H1 (cell line): ENCODE data around the gene CYP46A1. TPM values are rescaled to one million over a fixed set of nuclear protein-coding genes. Genes with fewer than 3 reads are reported as not detected.

ENCODE experiments used
- CTCF ChIA-PET: fragments of 300-600 bp; sonication (Branson Sonifier 250); formaldehyde crosslinking; loops from one replicate; lab custom pipeline; 2021; ENCODE audit not compliant: partially characterized antibody; lab: Charles Lee
- POLR2A ChIA-PET: fragments of 300-600 bp; sonication (Branson Sonifier 250); formaldehyde crosslinking; loops from one replicate; lab custom pipeline; 2021; ENCODE audit warnings: inconsistent platforms; ENCODE audit not compliant: partially characterized antibody; lab: Charles Lee
- DNase-seq, 2 experiments: peaks; one replicate each; pipeline versions ENCODE4 v3.0.0 to v3.0.0-alpha.2; 2010 to 2022; ENCODE audit warnings: low spot score in 2 of 2, low read depth in 1 of 2, mixed read lengths in 1 of 2
- FAIRE-seq: peaks from 2 replicates; lab custom pipeline; 2011; peaks lifted over from hg19 to GRCh38; lab: Jason Lieb, UNC
- H2AFZ ChIP-seq: 2 replicates; pipeline ENCODE4 v1.8.1; 2012; ENCODE audit warnings: low read length, inconsistent platforms
- H2AK5ac ChIP-seq: 2 replicates; pipeline ENCODE4 v1.6.1; 2013; ENCODE audit warnings: low read depth, low read length
- H2BK120ac ChIP-seq: replicated peaks from 2 replicates; pipeline ENCODE3; 2013; ENCODE audit warnings: low read depth, low read length, inconsistent platforms
- H2BK12ac ChIP-seq: 2 replicates; pipeline ENCODE4 v1.6.1; 2013; ENCODE audit warnings: low read depth, low read length
- H2BK15ac ChIP-seq: 2 replicates; pipeline ENCODE4 v1.6.1; 2013; ENCODE audit warnings: low read length
- H2BK20ac ChIP-seq: 2 replicates; pipeline ENCODE4 v1.6.1; 2013; ENCODE audit warnings: low read length
- H2BK5ac ChIP-seq: 2 replicates; pipeline ENCODE4 v1.6.1; 2013; ENCODE audit warnings: low read depth, low read length
- H3K14ac ChIP-seq: 2 replicates; pipeline ENCODE4 v1.6.1; 2013; ENCODE audit warnings: inconsistent platforms; ENCODE audit not compliant: insufficient read length
- H3K18ac ChIP-seq: 2 replicates; pipeline ENCODE4 v1.6.1; 2013; ENCODE audit warnings: low read length; ENCODE audit errors: extremely low read depth
- H3K23ac ChIP-seq: 2 replicates; pipeline ENCODE4 v1.6.1; 2013; ENCODE audit warnings: inconsistent platforms; ENCODE audit not compliant: insufficient read length
- H3K23me2 ChIP-seq: 2 replicates; pipeline ENCODE4 v1.6.1; 2013; ENCODE audit warnings: low read depth, low read length
- H3K27ac ChIP-seq: 2 replicates; pipeline ENCODE4 v1.6.1; 2011; ENCODE audit warnings: low read depth, low read length, inconsistent platforms
- H3K27me3 ChIP-seq, 4 experiments: replicated peaks in 1 of 4; 1 replicate in 1 of 4; 2 replicates in 3 of 4; pipeline versions ENCODE4 v1.6.1 to v1.8.1; 2011 to 2013; ENCODE audit warnings: low read length in 3 of 4, mild to moderate bottlenecking in 3 of 4, inconsistent platforms in 2 of 4, mixed read lengths in 2 of 4, moderate library complexity in 1 of 4; ENCODE audit not compliant: control insufficient read depth in 3 of 4, insufficient read depth in 3 of 4; ENCODE audit errors: extremely low read depth in 1 of 4
- H3K36me3 ChIP-seq, 4 experiments: 2 replicates each; pipeline versions ENCODE4 v1.6.1 to v1.8.1; 2011 to 2013; ENCODE audit warnings: mild to moderate bottlenecking in 4 of 4, low read length in 3 of 4, moderate library complexity in 2 of 4, control low read depth in 1 of 4, inconsistent platforms in 1 of 4; ENCODE audit not compliant: insufficient read depth in 4 of 4, control insufficient read depth in 2 of 4
- H3K4ac ChIP-seq: replicated peaks from 2 replicates; pipeline ENCODE3; 2013; ENCODE audit warnings: low read length, low read depth, mixed read lengths, inconsistent platforms; ENCODE audit not compliant: insufficient read length
- H3K4me1 ChIP-seq, 4 experiments: replicated peaks in 1 of 4; 1 replicate in 1 of 4; 2 replicates in 3 of 4; pipeline versions ENCODE4 v1.6.1 to v1.8.1; 2011 to 2013; ENCODE audit warnings: low read length in 3 of 4, inconsistent platforms in 2 of 4, mixed read lengths in 1 of 4; ENCODE audit not compliant: insufficient read depth in 4 of 4, control insufficient read depth in 3 of 4
- H3K4me2 ChIP-seq, 2 experiments: 2 replicates each; pipeline versions ENCODE4 v1.6.1 to v1.8.1; 2011 to 2013; ENCODE audit warnings: low read depth in 2 of 2, low read length in 2 of 2, control low read depth in 1 of 2, inconsistent platforms in 1 of 2, mild to moderate bottlenecking in 1 of 2; ENCODE audit not compliant: insufficient read depth in 1 of 2
- H3K4me3 ChIP-seq, 4 experiments: fragments of 200-600, 300-600 bp in 1 of 4; sonication (generic), shearing (Covaris generic), sonication (Bioruptor Twin) in 1 of 4; 2 replicates each; pipeline versions ENCODE4 v1.5.1 to v1.8.1; 2011 to 2016; ENCODE audit warnings: low read length in 4 of 4, low read depth in 3 of 4, control low read depth in 2 of 4, inconsistent platforms in 2 of 4, mild to moderate bottlenecking in 2 of 4, mixed read lengths in 1 of 4, moderate library complexity in 1 of 4; ENCODE audit not compliant: insufficient read depth in 2 of 4; ENCODE audit errors: extremely low read depth in 1 of 4
- H3K56ac ChIP-seq: replicated peaks from 2 replicates; pipeline ENCODE3; 2013; ENCODE audit warnings: low read depth, mild to moderate bottlenecking, mixed read lengths, low read length, inconsistent platforms; ENCODE audit not compliant: insufficient read length
- H3K79me1 ChIP-seq: 2 replicates; pipeline ENCODE4 v1.6.1; 2013; ENCODE audit warnings: low read depth, low read length, control low read depth
- H3K79me2 ChIP-seq, 2 experiments: 2 replicates each; pipeline versions ENCODE4 v1.6.1 to v1.8.1; 2012 to 2013; ENCODE audit warnings: low read length in 2 of 2, mild to moderate bottlenecking in 2 of 2, inconsistent platforms in 1 of 2; ENCODE audit not compliant: insufficient read depth in 2 of 2, control insufficient read depth in 1 of 2
- H3K9ac ChIP-seq, 4 experiments: replicated peaks in 1 of 4; 1 replicate in 1 of 4; 2 replicates in 3 of 4; pipeline versions ENCODE4 v1.6.1 to v1.8.1; 2011 to 2013; ENCODE audit warnings: low read depth in 3 of 4, low read length in 3 of 4, control low read depth in 2 of 4, mild to moderate bottlenecking in 2 of 4, moderate library complexity in 2 of 4, inconsistent platforms in 1 of 4; ENCODE audit errors: extremely low read depth in 1 of 4
- H3K9me3 ChIP-seq, 2 experiments: 2 replicates each; pipeline versions ENCODE4 v1.6.1 to v1.8.1; 2012 to 2013; ENCODE audit warnings: mild to moderate bottlenecking in 2 of 2, moderate library complexity in 2 of 2, control low read depth in 1 of 2, inconsistent platforms in 1 of 2, low read depth in 1 of 2, low read length in 1 of 2, mixed read lengths in 1 of 2; ENCODE audit not compliant: insufficient read depth in 2 of 2
- H4K20me1 ChIP-seq, 2 experiments: replicated peaks in 1 of 2; 2 replicates each; pipeline versions ENCODE3 to v1.8.1; 2011 to 2013; ENCODE audit warnings: inconsistent platforms in 2 of 2, low read length in 2 of 2, mild to moderate bottlenecking in 1 of 2; ENCODE audit not compliant: insufficient read depth in 2 of 2, control insufficient read depth in 1 of 2
- H4K5ac ChIP-seq: 2 replicates; pipeline ENCODE4 v1.6.1; 2013; ENCODE audit warnings: low read length, low read depth, mixed read lengths, inconsistent platforms; ENCODE audit not compliant: insufficient read length
- H4K8ac ChIP-seq: 2 replicates; pipeline ENCODE4 v1.8.0; 2013; ENCODE audit warnings: mild to moderate bottlenecking, moderate library complexity, low read length, inconsistent platforms; ENCODE audit not compliant: insufficient read depth; ENCODE audit errors: extremely low read depth
- H4K91ac ChIP-seq: replicated peaks from 2 replicates; pipeline ENCODE3; 2013; ENCODE audit warnings: low read length, mixed read lengths, inconsistent platforms; ENCODE audit not compliant: insufficient read length
- E2F6 ChIP-seq: IDR thresholded peaks from 2 replicates; pipeline ENCODE4 v1.6.1; 2012; ENCODE audit warnings: inconsistent platforms
- JUN ChIP-seq: IDR thresholded peaks from 2 replicates; pipeline ENCODE4 v1.6.1; 2011; ENCODE audit warnings: low read depth, mild to moderate bottlenecking, improper control_type of control experiment, low read length
- RAD21 ChIP-seq, 2 experiments: IDR thresholded peaks in 1 of 2; conservative IDR thresholded peaks in 1 of 2; 2 replicates each; pipeline ENCODE4 v1.6.1; 2011; ENCODE audit warnings: low read depth in 2 of 2, low read length in 2 of 2, improper control_type of control experiment in 1 of 2, inconsistent platforms in 1 of 2, mild to moderate bottlenecking in 1 of 2, moderate library complexity in 1 of 2
- RFX5 ChIP-seq: IDR thresholded peaks from 2 replicates; pipeline ENCODE4 v1.6.1; 2011; ENCODE audit warnings: low read depth, low read length, improper control_type of control experiment, borderline replicate concordance
- RNF2 ChIP-seq: fragments of 200-900, 300-1000 bp; sonication (generic); IDR thresholded peaks from 2 replicates; pipeline ENCODE4 v1.7.1; 2016; ENCODE audit warnings: borderline replicate concordance, low read depth, mild to moderate bottlenecking, antibody characterized with exemption, low read length; ENCODE audit not compliant: poor library complexity, severe bottlenecking; ENCODE audit errors: missing control alignments
- RXRA ChIP-seq: IDR thresholded peaks from 2 replicates; pipeline ENCODE4 v1.6.1; 2011; ENCODE audit warnings: low read depth, mild to moderate bottlenecking, low read length, moderate library complexity; ENCODE audit not compliant: insufficient read depth
- WGBS, 2 experiments: shearing (Covaris generic) in 1 of 2; methylation state at CpG; one replicate each; pipeline versions ENCODE4 v1.1.6 to v1.1.7; 2013 to 2015; ENCODE audit warnings: low lambda C conversion rate in 2 of 2, mixed read lengths in 2 of 2, inconsistent platforms in 1 of 2, low coverage in 1 of 2, missing lambda C conversion rate in 1 of 2; ENCODE audit not compliant: insufficient replicate concordance in 2 of 2, insufficient coverage in 1 of 2, insufficient read length in 1 of 2; ENCODE audit errors: extremely low coverage in 1 of 2, missing lambda C conversion rate in 1 of 2; 5-methylcytosine and 5-hydroxymethylcytosine counted together
- polyA plus RNA-seq, 7 experiments: library from polyadenylated mRNA; depleted of rRNA in 3 of 7; stranded (reverse) in 5 of 7; unstranded in 2 of 7; fragments of >200 nt in 5 of 7; fragments of 200-250 nt in 2 of 7; gene quantifications; 1 replicate in 5 of 7; 2 replicates in 1 of 7; 4 replicates in 1 of 7; pipeline versions ENCODE4 v1.2.1 to v1.2.3, GENCODE V29; 2011 to 2013; ENCODE audit warnings: missing spikeins in 2 of 7, mixed read lengths in 2 of 7
- total RNA-seq: library from RNA; stranded (reverse); fragmentation: NEBNext Ultra II Directional; extraction: Animal tissue kit (Norgen Biotek cat#: 25700); gene quantifications from 2 replicates; pipeline ENCODE4 v1.2.1, GENCODE V29; 2021
- TF ChIP-seq, protein P1 (sequence below), 3 experiments: IDR thresholded peaks; 1 replicate in 2 of 3; 2 replicates in 1 of 3; pipeline versions ENCODE4 v1.5.1 to v1.6.1; 2011; ENCODE audit warnings: low read length in 3 of 3, mild to moderate bottlenecking in 3 of 3, inconsistent platforms in 2 of 3, low read depth in 1 of 3, moderate library complexity in 1 of 3; ENCODE audit not compliant: insufficient read depth in 1 of 3; ENCODE audit errors: control extremely low read depth in 1 of 3

The CYP46A1 gene
- total and polyA plus RNA-seq, 2 of the 8 experiments (the other 6 are each of a cell fraction or from before 2014, with no cell fraction given), result 0.41 to 1.3 TPM

DNA sequence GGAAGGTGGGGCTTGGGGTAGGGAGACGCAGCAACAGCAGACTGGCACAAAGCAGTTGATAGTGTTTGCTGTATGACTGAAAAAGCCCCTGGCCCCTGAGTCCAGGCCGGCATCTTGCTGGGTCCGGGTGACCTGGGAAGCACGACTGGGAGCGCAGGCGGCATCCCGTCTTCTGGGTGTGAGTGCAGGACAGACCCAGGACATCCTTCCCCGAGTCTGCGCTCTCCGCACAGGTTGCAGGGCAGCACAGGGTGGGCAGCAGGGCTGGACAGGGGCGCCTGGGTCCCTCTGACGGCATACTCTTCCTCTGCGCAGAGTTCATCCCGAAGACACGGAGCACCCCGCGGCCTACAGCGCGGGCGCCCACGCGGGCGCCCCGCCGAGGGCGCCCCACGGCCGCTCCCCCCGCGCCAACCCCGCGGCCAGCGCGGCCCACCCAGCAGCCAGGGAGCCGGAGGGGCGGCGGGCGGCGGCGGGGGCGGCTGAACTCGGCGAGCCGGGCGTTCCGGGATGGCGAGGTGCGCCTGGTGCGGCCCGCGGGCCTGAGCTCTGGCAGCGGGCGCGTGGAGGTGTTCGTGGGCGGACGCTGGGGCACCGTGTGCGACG is 9.2 kb upstream of the CYP46A1 start:
- no peaks in the 10 kb centered on the region for H3K36me3 ChIP-seq
- no peaks in the 10 kb centered on the region for H3K23me2 ChIP-seq
- H3K27me3 ChIP-seq, result no peaks in the 10 kb centered on the region
- H2BK15ac ChIP-seq, result no peak overlapping the region
- 0 out of 2 replicates have a peak overlapping the region, but pooled peaks have one; percentile 17 for H2BK12ac ChIP-seq
- H3K18ac ChIP-seq, result no peak overlapping the region
- no peak overlapping the region for H3K4me2 ChIP-seq
- 0 out of 2 replicates have a peak overlapping the region, but pooled peaks have one; percentile 52 for H2BK5ac ChIP-seq
- H3K9ac ChIP-seq, result no peak overlapping the region
- FAIRE-seq, result no peak
- DNase-seq, result no peak
- H3K79me2 ChIP-seq, result no peaks in the 10 kb centered on the region
- H3K79me1 ChIP-seq, result no peaks in the 10 kb centered on the region
- no peak overlapping the region for H2AFZ ChIP-seq
- H3K23ac ChIP-seq, result no peak overlapping the region
- H4K20me1 ChIP-seq, result no peaks in the 10 kb centered on the region
- no peak overlapping the region for H3K4me3 ChIP-seq
- no peak overlapping the region for H2BK120ac ChIP-seq
- no peak overlapping the region for H2AK5ac ChIP-seq
- H3K4me1 ChIP-seq, result peaks cover 15 to 26% (median 22%) of the 10 kb centered on the region in 4 experiments
- WGBS, 2 experiments, result 97% methylated on average over 31 of the region's 60 CpGs; no CpG with 5 or more reads in 1 of the 2 experiments
- H3K27ac ChIP-seq, result no peak overlapping the region
- no peak overlapping the region for H3K14ac ChIP-seq
- no peak overlapping the region for H4K8ac ChIP-seq
- POLR2A ChIA-PET, result interaction anchor here (1.0 to 1.1 kb wide), 2 partner anchors 9 to 144 kb away, joined by 3 to 4 read pairs; partner anchors contain the start of gene CYP46A1
- no peak overlapping the region for H3K4ac ChIP-seq
- no peak overlapping the region for H4K5ac ChIP-seq
- no peak overlapping the region for H2BK20ac ChIP-seq
- CTCF ChIA-PET, result interaction anchor here (1.1 kb wide), 1 partner anchor 13 kb away, joined by 3 read pairs; no protein-coding TSS in a partner anchor
- H3K56ac ChIP-seq, result no peak overlapping the region
- peaks cover 6 to 10% of the 10 kb centered on the region in 2 experiments; a peak in 3 of 4 replicates for H3K9me3 ChIP-seq
- no peak overlapping the region for H4K91ac ChIP-seq
- TF ChIP-seq RAD21 (IDR thresholded peaks at IDR 0.05 in 1 of 2, conservative IDR thresholded peaks at IDR 0.05 in 1 of 2; ENCODE audit: low read depth in 2 of 2, low read length in 2 of 2), result no peak
- TF ChIP-seq RXRA, result no peak
- no peak for TF ChIP-seq RFX5
- TF ChIP-seq, protein P1, sequence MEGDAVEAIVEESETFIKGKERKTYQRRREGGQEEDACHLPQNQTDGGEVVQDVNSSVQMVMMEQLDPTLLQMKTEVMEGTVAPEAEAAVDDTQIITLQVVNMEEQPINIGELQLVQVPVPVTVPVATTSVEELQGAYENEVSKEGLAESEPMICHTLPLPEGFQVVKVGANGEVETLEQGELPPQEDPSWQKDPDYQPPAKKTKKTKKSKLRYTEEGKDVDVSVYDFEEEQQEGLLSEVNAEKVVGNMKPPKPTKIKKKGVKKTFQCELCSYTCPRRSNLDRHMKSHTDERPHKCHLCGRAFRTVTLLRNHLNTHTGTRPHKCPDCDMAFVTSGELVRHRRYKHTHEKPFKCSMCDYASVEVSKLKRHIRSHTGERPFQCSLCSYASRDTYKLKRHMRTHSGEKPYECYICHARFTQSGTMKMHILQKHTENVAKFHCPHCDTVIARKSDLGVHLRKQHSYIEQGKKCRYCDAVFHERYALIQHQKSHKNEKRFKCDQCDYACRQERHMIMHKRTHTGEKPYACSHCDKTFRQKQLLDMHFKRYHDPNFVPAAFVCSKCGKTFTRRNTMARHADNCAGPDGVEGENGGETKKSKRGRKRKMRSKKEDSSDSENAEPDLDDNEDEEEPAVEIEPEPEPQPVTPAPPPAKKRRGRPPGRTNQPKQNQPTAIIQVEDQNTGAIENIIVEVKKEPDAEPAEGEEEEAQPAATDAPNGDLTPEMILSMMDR (IDR thresholded peaks at IDR 0.05; ENCODE audit: control extremely low read depth in 1 of 3, insufficient read depth in 1 of 3, low read depth in 1 of 3, low read length in 3 of 3), result no peak
- no peak for TF ChIP-seq JUN
- no peak for TF ChIP-seq RNF2
- TF ChIP-seq E2F6, result no peak
